Activated CD4-positive, alpha-beta memory T cell treated with anti-CD3 and anti-CD28 coated beads, Interleukin-2, amount 10 ng/mL, durations not matched to agents 7 days and 5 days (primary cell): ENCODE results near the gene BTBD2. TPM values are rescaled to one million over a fixed set of nuclear protein-coding genes. Genes with fewer than 3 reads are reported as not detected.

Experiments
- CTCF ChIA-PET: fragments of 350-600 bp; sonication (Branson Sonifier 250); formaldehyde crosslinking; loops from one replicate; lab custom pipeline; 2021; ENCODE audit warnings: antibody characterized with exemption, inconsistent platforms; lab: Charles Lee
- POLR2A ChIA-PET: fragments of 350-600 bp; sonication (Branson Sonifier 250); formaldehyde crosslinking; loops from one replicate; lab custom pipeline; 2021; ENCODE audit warnings: antibody characterized with exemption; lab: Charles Lee
- DNase-seq: peaks from one replicate; pipeline ENCODE4 v3.0.0-alpha.2; 2020
- H3K27ac Mint-ChIP-seq: one replicate; pipeline ENCODE4 v1.8.0; 2021; ENCODE audit warnings: mild to moderate bottlenecking, mixed read lengths
- H3K27me3 Mint-ChIP-seq: one replicate; pipeline ENCODE4 v1.8.0; 2021; ENCODE audit warnings: mixed read lengths
- H3K36me3 Mint-ChIP-seq: one replicate; pipeline ENCODE4 v1.8.0; 2021; ENCODE audit warnings: low read depth, mixed read lengths
- H3K4me1 Mint-ChIP-seq: one replicate; pipeline ENCODE4 v1.8.0; 2021; ENCODE audit warnings: mixed read lengths
- H3K4me3 Mint-ChIP-seq: one replicate; pipeline ENCODE4 v1.8.0; 2021; ENCODE audit warnings: mild to moderate bottlenecking, mixed read lengths
- H3K9me3 Mint-ChIP-seq: one replicate; pipeline ENCODE4 v1.8.0; 2021; ENCODE audit warnings: mixed read lengths
- total RNA-seq, 2 experiments: library from RNA; stranded (reverse); gene quantifications; one replicate each; pipeline ENCODE4 v1.2.3, GENCODE V29; 2021

BTBD2 gene
- total RNA-seq, 2 experiments from 2014 or later: 55.4 to 57.1 TPM

DNA sequence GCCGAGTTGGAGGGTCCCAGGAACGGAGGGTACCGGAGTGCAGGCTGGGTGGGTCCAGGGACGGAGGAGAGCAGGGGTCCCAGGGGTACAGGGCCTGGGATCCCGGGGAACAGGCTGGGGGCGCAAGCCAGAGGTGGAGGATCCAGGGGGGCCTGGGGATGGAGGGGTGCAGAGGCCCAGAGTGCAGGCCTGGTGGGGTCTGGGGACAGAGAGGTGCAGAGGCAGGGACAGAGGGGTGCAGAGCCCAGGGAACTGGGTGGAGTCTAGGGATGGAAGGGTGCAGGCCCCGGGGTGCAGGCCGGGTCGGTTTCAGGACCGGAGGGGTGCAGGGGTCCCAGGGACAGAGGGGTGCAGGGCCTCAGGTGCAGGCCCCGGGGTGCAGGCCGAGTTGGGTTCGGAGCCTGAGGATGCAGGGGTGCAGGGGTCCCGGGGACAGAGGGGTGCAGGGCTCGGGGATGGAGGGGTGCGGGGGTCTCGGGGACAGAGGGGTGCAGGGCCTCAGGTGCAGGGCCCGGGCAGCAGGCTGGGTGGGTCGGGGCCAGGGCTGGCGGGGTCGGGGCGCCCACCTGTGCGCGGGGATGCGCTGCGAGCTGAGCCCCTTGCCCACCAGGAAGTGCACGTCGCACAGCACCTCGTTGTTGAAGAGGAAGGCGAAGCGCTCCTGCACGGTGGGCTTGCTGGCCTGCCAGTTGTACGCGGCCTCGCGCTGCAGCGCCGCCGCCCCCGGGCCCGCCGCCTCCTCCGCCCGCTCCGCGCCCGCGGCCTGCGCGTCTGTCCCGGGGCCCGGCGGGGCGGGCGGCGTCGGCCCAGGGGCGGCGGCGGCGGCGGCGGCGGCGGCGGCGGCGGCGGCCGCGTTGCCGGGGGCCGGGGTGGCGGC, 545 bp downstream of the BTBD2 start:
- Mint-ChIP-seq H3K9me3 (no peaks in the 10 kb centered on the region), H3K4me3 (peak overlapping the region; percentile 63), H3K36me3 (peaks cover 12% of the 10 kb centered on the region), H3K27ac (no peak overlapping the region), H3K27me3 (no peaks in the 10 kb centered on the region), H3K4me1 (peaks cover 15% of the 10 kb centered on the region)
- DNase-seq: peak; percentile 40
- ChIA-PET POLR2A (no interaction called here), CTCF (interaction anchor here (1.5 kb wide), 1 partner anchor 85 kb away, joined by 3 read pairs; no protein-coding TSS in a partner anchor)

DNA sequence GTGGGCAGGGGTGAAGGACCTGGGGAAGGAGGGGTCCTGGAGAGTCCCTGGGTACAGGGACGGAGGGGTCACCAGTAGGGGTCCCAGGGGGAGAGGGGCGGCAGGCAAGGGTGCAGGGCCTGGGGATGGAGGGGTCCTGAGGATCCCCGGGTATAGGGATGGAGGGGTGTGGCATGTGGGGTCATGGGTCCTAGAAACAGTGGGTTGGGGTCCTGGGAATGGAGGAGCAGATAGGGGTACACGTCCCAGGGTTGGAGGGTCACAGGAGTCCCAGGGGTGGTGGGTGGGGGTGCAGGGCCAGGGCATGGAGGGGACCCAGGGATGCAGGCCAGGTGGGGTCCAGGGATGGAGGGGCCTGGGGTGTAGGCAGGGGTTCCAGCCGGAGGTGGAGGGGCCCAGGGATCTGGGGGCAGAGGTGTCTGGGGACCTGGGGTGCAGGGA, 1.4 kb downstream of the BTBD2 start:
- Mint-ChIP-seq H3K27ac (no peak overlapping the region), H3K36me3 (peaks cover 12% of the 10 kb centered on the region), H3K27me3 (no peaks in the 10 kb centered on the region), H3K4me3 (peak overlapping the region; percentile 63), H3K9me3 (no peaks in the 10 kb centered on the region), H3K4me1 (peaks cover 10% of the 10 kb centered on the region)
- ChIA-PET CTCF (no interaction called here), POLR2A (no interaction called here)
- DNase-seq: no peak

DNA sequence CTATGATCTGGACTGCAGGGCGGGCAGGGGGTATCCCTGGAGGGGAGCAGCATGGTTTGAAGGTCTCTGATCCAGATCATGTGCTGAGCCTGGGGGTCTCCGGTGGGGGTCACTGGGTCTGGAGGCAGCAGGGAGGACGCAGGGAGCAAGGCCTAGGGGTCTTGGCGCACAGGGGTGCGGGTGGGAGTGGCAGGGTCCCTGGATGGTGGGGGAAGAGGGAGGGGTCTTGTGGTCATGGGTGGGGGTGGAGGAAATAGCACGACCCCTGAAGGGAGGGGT, 1.9 kb downstream of the BTBD2 start:
- H3K36me3 Mint-ChIP-seq: peaks cover 12% of the 10 kb centered on the region
- no peak overlapping the region for H3K27ac Mint-ChIP-seq
- no peaks in the 10 kb centered on the region for H3K9me3 Mint-ChIP-seq
- ChIA-PET POLR2A (no interaction called here), CTCF (no interaction called here)
- peaks cover 10% of the 10 kb centered on the region for H3K4me1 Mint-ChIP-seq
- no peaks in the 10 kb centered on the region for H3K27me3 Mint-ChIP-seq
- peak overlapping the region; percentile 52 for H3K4me3 Mint-ChIP-seq
- no peak for DNase-seq

DNA sequence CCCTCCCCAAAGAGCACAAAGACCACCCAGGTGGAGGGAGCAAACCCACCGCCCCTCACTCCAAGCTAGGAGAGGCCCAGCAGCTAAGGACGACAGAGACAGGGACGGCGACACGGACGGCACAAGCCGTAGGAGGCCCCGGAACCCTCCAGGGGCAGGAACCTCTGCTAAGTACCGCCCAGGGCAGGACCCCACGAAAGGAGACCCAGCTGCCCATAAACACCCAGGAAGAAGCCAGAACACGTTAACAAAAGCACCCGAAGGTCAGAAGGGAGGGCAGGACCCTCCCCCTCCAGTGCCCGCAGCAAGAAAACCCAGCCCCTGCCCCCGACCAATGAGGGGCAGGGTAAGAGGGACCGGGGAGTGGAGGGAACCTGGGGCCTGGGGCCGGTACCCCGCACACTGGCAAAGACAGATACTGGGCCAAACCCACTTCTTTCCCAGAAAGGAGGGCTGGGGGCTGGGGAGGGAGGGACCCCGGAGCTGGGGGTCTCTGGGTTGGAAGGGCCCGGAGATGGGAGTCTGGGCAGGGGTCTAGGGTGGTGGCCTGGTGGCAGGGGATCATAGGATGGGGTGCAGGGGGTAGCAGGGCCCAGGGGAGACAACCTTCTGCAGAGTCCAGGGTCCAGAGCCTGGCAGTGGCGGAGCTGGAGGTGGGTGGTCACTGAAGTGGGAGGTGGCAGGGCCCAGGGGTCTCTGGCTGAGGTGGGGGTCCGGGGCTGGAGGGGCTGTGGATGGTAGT, 2.4 kb downstream of the BTBD2 start:
- H3K4me1 Mint-ChIP-seq: peaks cover 10% of the 10 kb centered on the region
- peaks cover 12% of the 10 kb centered on the region for H3K36me3 Mint-ChIP-seq
- H3K27me3 Mint-ChIP-seq: no peaks in the 10 kb centered on the region
- no peak for DNase-seq
- ChIA-PET POLR2A (no interaction called here), CTCF (no interaction called here)
- H3K9me3 Mint-ChIP-seq: no peaks in the 10 kb centered on the region
- H3K27ac Mint-ChIP-seq: no peak overlapping the region
- peak overlapping the region; percentile 11 for H3K4me3 Mint-ChIP-seq

DNA sequence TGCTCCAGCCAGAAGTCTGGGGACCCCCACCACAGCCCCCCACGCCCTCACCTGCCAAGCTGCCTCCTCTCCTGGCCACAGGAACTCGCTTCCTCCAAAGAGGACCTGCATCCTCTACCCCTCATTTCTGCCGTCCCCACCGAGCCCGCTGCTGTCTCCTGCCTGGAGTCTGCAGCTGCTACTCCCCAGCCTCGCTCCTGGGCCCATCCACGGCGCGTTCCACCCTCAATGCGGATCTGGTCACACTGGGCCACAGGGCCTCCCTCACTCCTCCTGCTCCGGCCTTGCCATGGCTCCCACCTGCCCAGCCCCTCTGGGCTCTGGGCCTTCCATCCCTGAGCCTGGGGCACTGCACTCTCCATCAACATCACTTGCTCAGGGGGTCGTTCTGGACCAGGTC, 4.3 kb downstream of the BTBD2 start:
- no peak overlapping the region for H3K27ac Mint-ChIP-seq
- peaks cover 7% of the 10 kb centered on the region for H3K4me1 Mint-ChIP-seq
- H3K27me3 Mint-ChIP-seq: no peaks in the 10 kb centered on the region
- no peaks in the 10 kb centered on the region for H3K9me3 Mint-ChIP-seq
- DNase-seq: no peak
- H3K4me3 Mint-ChIP-seq: no peak overlapping the region
- ChIA-PET POLR2A (no interaction called here), CTCF (no interaction called here)
- peaks cover 12% of the 10 kb centered on the region for H3K36me3 Mint-ChIP-seq

DNA sequence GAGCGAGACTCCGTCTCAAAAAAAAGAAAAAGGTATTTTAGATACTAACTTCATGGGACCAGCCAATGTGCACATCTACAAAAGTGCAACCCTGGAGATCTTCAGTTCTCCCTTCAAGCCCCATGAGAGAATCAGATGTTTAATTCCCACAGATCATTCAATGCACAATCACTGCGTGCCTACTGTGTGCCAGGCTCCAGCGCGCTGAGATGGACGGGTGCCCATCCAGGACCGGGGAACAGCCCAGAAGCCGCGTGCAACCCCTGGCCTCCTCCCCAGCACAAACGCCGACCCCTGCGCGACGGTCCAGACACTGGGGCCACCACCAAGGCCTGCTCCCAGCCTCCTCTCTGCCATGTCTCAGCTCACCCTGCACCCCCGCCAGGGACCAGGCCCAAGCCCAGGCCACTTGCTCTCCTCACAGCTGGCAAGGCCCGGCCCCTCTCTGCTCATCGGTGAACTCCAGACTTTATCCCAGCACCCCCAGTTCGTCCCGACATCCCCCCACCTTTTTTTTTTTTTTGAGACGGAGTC, 5.3 kb downstream of the BTBD2 start:
- H3K4me3 Mint-ChIP-seq: no peak overlapping the region
- H3K27ac Mint-ChIP-seq: no peak overlapping the region
- CTCF ChIA-PET: no interaction called here

DNA sequence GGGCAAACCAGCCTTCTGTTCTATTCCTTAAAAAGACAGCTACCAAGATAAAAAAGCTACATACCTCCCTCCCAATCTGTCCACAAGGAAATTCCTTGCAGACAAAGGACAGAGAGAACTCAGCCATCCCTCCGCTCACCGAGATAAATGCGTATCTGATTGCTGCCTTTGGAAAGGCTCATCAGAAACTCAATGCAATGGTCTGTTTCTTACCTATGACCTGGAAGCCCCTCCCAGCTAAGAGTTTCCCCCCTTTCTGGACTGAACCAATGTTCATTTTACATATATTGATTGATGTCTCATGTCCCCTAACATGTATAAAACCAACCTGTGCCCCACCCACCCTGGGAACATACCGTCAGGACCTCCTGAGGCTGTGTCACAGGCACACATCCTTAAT, 11.6 kb downstream of the BTBD2 start:
- peaks cover 9% of the 10 kb centered on the region for H3K36me3 Mint-ChIP-seq
- ChIA-PET CTCF (interaction anchor here (0.7 kb wide), 1 partner anchor 23 kb away, joined by 5 read pairs; no protein-coding TSS in a partner anchor), POLR2A (no interaction called here)
- H3K27me3 Mint-ChIP-seq: no peaks in the 10 kb centered on the region
- no peak overlapping the region for H3K27ac Mint-ChIP-seq
- H3K9me3 Mint-ChIP-seq: no peaks in the 10 kb centered on the region
- H3K4me1 Mint-ChIP-seq: no peaks in the 10 kb centered on the region
- no peak overlapping the region for H3K4me3 Mint-ChIP-seq
- DNase-seq: no peak

More for the DNA sequence above, 5.3 kb downstream of the BTBD2 start:
- Mint-ChIP-seq H3K27me3 (no peaks in the 10 kb centered on the region), H3K9me3 (no peaks in the 10 kb centered on the region), H3K36me3 (peaks cover 12% of the 10 kb centered on the region), H3K4me1 (peaks cover 5% of the 10 kb centered on the region)
- no peak for DNase-seq
- POLR2A ChIA-PET: no interaction called here

DNA sequence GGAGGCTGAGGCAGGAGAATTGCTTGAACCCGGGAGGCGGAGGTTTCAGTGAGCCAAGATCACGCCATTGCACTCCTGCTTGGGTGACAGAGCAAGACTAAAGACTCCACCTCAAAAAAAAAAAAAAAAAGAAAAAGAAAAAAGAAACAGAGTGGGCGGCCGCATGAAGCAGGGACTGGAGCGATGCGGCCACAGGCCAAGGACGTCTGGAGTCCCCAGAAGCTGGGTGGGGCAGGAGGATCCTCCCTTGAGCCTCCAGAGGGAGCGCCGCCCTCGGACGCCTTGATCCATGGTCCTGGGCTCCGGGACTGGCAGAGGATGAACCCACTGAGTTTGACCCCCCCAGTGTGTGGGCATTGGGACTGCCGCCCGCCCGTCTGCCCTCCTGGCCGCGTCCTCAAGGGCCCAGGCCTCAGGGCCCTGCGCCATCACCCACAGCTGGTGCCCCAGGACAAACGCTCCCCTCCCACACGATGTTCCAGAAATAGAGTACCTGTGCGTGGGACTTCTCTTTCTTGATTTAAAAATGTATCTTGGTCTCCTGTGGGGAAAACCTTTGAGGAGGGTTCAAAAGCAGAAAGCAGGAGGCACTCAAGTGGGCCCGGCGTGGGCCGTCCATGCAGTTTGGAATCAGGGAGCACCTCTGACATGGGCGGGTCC, 15.5 kb downstream of the BTBD2 start:
- Mint-ChIP-seq H3K4me3 (no peak overlapping the region), H3K4me1 (peaks cover 3% of the 10 kb centered on the region), H3K9me3 (no peaks in the 10 kb centered on the region), H3K27me3 (no peaks in the 10 kb centered on the region), H3K36me3 (peaks cover 20% of the 10 kb centered on the region), H3K27ac (no peak overlapping the region)
- CTCF ChIA-PET: no interaction called here
- DNase-seq: no peak
- POLR2A ChIA-PET: no interaction called here

DNA sequence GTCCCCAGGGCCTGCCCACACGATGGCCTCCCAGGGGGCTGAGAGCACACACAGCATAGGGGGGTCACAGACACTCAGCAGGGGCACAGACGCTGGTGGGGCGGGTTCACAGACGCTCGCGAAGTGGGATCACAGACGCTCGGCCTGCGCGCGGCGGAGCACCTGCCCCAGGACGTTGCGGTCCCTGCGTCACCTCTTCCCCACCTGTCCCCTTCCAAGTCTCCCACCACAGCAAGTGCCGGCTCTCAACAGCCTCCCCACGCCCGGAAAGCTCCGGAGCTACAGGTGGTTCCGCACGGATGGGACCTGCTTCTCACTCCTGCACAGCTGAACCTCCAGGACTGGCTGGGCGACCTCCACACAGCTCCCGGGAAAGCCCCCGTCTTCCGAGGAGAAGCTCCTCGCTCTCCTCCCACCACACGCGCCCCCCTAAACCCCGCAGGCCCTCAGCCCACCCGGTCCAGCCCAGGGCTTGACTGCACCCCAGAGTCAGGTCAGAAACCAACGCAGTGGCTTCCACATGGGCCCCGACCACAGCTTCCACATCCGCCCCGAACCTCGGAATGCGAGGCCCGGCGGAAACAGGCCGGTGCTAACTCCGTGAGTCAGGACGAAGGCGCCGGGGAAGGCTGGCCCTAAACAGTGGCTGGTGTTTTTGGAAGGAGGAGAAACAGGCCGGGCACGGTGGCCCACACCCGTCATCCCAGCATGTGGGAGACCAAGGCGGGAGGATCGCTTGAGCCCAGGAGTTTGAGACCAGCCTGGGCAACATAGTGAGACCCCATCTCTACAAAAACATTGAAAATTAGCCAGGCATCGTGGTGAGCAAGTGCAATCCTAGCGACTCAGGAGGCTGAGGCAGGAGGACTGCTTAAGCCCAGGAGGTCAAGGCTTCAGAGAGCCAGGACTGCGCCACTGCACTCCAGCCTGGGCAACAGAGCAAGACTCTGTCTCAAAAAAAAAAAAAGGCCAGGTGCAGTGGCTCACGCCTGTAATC, 16.5 kb downstream of the BTBD2 start:
- DNase-seq: no peak
- H3K27ac Mint-ChIP-seq: no peak overlapping the region
- ChIA-PET CTCF (no interaction called here), POLR2A (no interaction called here)
- H3K4me1 Mint-ChIP-seq: peaks cover 3% of the 10 kb centered on the region
- H3K36me3 Mint-ChIP-seq: peaks cover 22% of the 10 kb centered on the region
- no peaks in the 10 kb centered on the region for H3K9me3 Mint-ChIP-seq
- H3K4me3 Mint-ChIP-seq: no peak overlapping the region
- no peaks in the 10 kb centered on the region for H3K27me3 Mint-ChIP-seq

DNA sequence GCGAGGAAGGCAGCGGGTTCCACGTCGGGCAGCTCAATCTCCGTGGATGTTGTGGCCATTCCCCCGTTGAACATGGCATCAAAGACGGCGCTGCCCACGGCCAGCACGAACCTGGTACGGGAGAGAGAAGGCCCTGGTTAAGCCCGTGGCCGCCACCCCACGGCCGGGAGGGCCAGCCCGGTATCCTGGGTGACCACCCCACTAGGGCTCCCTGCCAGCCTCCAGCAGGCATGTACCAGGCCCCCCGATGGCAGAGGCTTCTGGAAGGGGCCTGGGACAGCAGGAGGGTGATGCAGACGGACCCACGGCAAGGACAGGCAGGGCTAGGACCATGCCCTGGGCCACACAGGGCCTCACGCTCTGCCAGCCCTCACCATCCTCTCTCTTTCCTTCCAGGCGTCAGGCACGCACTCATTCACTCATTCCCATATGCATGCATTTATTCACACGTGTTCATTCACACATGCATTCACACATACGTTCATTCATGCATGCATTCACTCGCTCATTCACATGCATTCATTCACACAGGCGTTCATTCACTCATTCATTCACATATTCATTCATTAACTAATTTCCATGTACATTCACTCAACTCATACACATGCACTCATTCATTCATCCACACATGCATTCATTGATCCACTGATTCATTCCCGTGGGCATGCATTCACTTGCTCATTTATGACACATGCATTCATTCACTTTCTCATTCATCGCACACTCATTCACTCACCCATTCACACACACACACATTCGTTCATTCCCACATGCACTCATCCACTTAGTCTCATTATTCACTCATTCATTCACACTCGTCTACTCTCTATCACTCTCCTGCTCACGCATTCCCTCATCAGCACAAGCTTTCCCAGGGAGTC, 17.9 kb downstream of the BTBD2 start:
- Mint-ChIP-seq H3K27me3 (no peaks in the 10 kb centered on the region), H3K36me3 (peaks cover 23% of the 10 kb centered on the region), H3K4me3 (no peak overlapping the region), H3K27ac (no peak overlapping the region), H3K9me3 (no peaks in the 10 kb centered on the region), H3K4me1 (peaks cover 3% of the 10 kb centered on the region)
- POLR2A ChIA-PET: no interaction called here
- no peak for DNase-seq
- CTCF ChIA-PET: no interaction called here

DNA sequence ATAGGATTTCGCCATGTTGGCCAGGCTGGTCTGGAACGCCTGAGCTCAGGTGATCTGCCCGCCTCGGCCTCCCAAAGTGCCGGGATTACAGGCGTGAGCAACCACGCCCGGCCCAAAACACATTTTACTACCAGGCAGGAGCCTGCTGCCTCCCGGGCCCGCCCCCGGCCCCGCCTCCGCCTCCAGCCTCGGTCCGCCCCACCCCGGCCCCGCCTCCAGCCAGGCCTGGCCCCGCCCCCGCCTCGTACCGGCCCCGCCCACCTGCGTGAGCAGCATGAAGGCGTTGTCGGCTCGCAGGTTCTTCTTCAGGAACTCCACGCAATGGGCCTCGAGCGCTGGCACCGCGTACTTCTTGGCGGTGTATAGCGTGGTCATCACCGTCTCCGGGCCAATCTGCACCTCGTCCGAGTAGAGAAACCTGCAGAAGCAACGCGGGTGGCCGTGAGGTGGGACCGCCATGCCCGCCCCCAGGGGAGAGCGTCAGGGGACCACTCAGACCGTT, 22.7 kb downstream of the BTBD2 start:
- Mint-ChIP-seq H3K9me3 (no peaks in the 10 kb centered on the region), H3K27ac (no peak overlapping the region), H3K4me1 (peaks cover 2% of the 10 kb centered on the region), H3K36me3 (peaks cover 22% of the 10 kb centered on the region), H3K4me3 (no peak overlapping the region), H3K27me3 (no peaks in the 10 kb centered on the region)
- POLR2A ChIA-PET: no interaction called here
- CTCF ChIA-PET: no interaction called here
- DNase-seq: no peak
